ENCODE data around the gene FAM110A. TPM values are rescaled to one million over a fixed set of nuclear protein-coding genes. Genes with fewer than 3 reads are reported as not detected.

FAM110A gene
- total and polyA plus RNA-seq, 2 donors (not counting 1 experiment from before 2014, with no cell fraction given): 15.6 to 18.4 TPM

GRCh38 chr20:879626-880025 lies 46.1 kb downstream of the FAM110A start:
- no peak for ATAC-seq (ENCODE audit: low read depth)
- no peak overlapping the region for H3K4me3 Mint-ChIP-seq
- H3K79me2 ChIP-seq (ENCODE audit: control insufficient read depth, insufficient read depth, low read length): no peaks in the 10 kb centered on the region
- no peaks in the 10 kb centered on the region for H3K4me1 Mint-ChIP-seq
- H4K20me1 ChIP-seq (ENCODE audit: control insufficient read depth, insufficient read depth, low read length, poor library complexity, severe bottlenecking): no peaks in the 10 kb centered on the region
- no peak overlapping the region for H3K27ac Mint-ChIP-seq
- intact Hi-C loops (cut with micrococcal nuclease): loop anchor here (5.0 kb wide), 1 partner anchor 62 kb away; no protein-coding TSS in a partner anchor
- no peak for DNase-seq
- no peak for TF ChIP-seq EZH2 (IDR thresholded peaks at IDR 0.05; ENCODE audit: borderline replicate concordance, insufficient read depth, low read depth, low read length, poor library complexity, severe bottlenecking)
- TF ChIP-seq CTCF (IDR thresholded peaks at IDR 0.05): no peak
- peaks cover 10% of the 10 kb centered on the region for H3K27me3 Mint-ChIP-seq
- peaks cover 0 to 7% (median 0%) of the 10 kb centered on the region in 4 experiments for H3K27me3 ChIP-seq (replicated peaks in 1 of 4; ENCODE audit: control extremely low read depth in 1 of 4, control insufficient read depth in 3 of 4, insufficient read depth in 4 of 4, low read length in 3 of 4)
- H3K9me3 Mint-ChIP-seq (ENCODE audit: insufficient read depth): no peaks in the 10 kb centered on the region
- WGBS (ENCODE audit: insufficient coverage): 79% methylated on average over 4 of the region's 4 CpGs
- no peak overlapping the region for H3K9ac ChIP-seq (ENCODE audit: low read length)
- H3K4me1 ChIP-seq (ENCODE audit: control insufficient read depth in 2 of 2, insufficient read depth in 2 of 2, low read length in 2 of 2): no peaks in the 10 kb centered on the region
- no peak overlapping the region for H3K4me2 ChIP-seq (replicated peaks; ENCODE audit: low read depth, low read length, poor library complexity, severe bottlenecking)
- no peaks in the 10 kb centered on the region for H3K9me3 ChIP-seq (ENCODE audit: control extremely low read depth in 1 of 3, control insufficient read depth in 2 of 3, insufficient read depth in 1 of 3, low read length in 2 of 3)
- H3K36me3 ChIP-seq (replicated peaks in 1 of 2; ENCODE audit: control extremely low read depth in 1 of 2, control insufficient read depth in 1 of 2, extremely low read depth in 1 of 2, insufficient read depth in 2 of 2, low read length in 1 of 2): no peaks in the 10 kb centered on the region
- no peak overlapping the region for H3K4me3 ChIP-seq (ENCODE audit: control extremely low read depth in 1 of 5, extremely low read depth in 1 of 5, insufficient read depth in 1 of 5, low read depth in 2 of 5, low read length in 4 of 5)
- POLR2A ChIA-PET: no interaction called here
- H2AFZ ChIP-seq (ENCODE audit: insufficient read depth, low read depth, low read length, poor library complexity, severe bottlenecking): no peak overlapping the region
- H3K27ac ChIP-seq (ENCODE audit: low read length in 2 of 2): no peak overlapping the region
- CTCF ChIA-PET: interaction anchor here (1.1 to 1.3 kb wide), 2 partner anchors 57 to 76 kb away, joined by 3 read pairs; no protein-coding TSS in a partner anchor

- no peaks in the 10 kb centered on the region for H3K9me3 ChIP-seq (ENCODE audit: control extremely low read depth in 1 of 3, control insufficient read depth in 2 of 3, insufficient read depth in 1 of 3, low read length in 2 of 3)
- POLR2A ChIA-PET: no interaction called here
- ATAC-seq (ENCODE audit: low read depth) (no peak), DNase-seq (no peak)
- H3K4me3 ChIP-seq (ENCODE audit: control extremely low read depth in 1 of 5, extremely low read depth in 1 of 5, insufficient read depth in 1 of 5, low read depth in 2 of 5, low read length in 4 of 5): no peak overlapping the region
- H3K36me3 ChIP-seq (replicated peaks in 1 of 2; ENCODE audit: control extremely low read depth in 1 of 2, control insufficient read depth in 1 of 2, extremely low read depth in 1 of 2, insufficient read depth in 2 of 2, low read length in 1 of 2): no peaks in the 10 kb centered on the region
- no peak overlapping the region for H3K27ac Mint-ChIP-seq
- peaks cover 0 to 5% of the 10 kb centered on the region in 2 donors for H3K4me1 ChIP-seq (ENCODE audit: control insufficient read depth in 2 of 2, insufficient read depth in 2 of 2, low read length in 2 of 2)
- no peak overlapping the region for H3K4me2 ChIP-seq (replicated peaks; ENCODE audit: low read depth, low read length, poor library complexity, severe bottlenecking)
- no peaks in the 10 kb centered on the region for H3K9me3 Mint-ChIP-seq (ENCODE audit: insufficient read depth)
- H3K27me3 ChIP-seq (replicated peaks in 1 of 4; ENCODE audit: control extremely low read depth in 1 of 4, control insufficient read depth in 3 of 4, insufficient read depth in 4 of 4, low read length in 3 of 4): peaks cover 0 to 12% (median 2%) of the 10 kb centered on the region in 4 experiments
- H2AFZ ChIP-seq (ENCODE audit: insufficient read depth, low read depth, low read length, poor library complexity, severe bottlenecking): no peak overlapping the region
- intact Hi-C loops (cut with micrococcal nuclease): no loop called here
- no peak overlapping the region for H3K4me3 Mint-ChIP-seq
- WGBS (ENCODE audit: insufficient coverage): 70% methylated on average over 10 of the region's 10 CpGs
- H4K20me1 ChIP-seq (ENCODE audit: control insufficient read depth, insufficient read depth, low read length, poor library complexity, severe bottlenecking): no peaks in the 10 kb centered on the region
- no peak for TF ChIP-seq CTCF (IDR thresholded peaks at IDR 0.05)
- no peak for TF ChIP-seq EZH2 (IDR thresholded peaks at IDR 0.05; ENCODE audit: borderline replicate concordance, insufficient read depth, low read depth, low read length, poor library complexity, severe bottlenecking)
- H3K27ac ChIP-seq (ENCODE audit: low read length in 2 of 2): no peak overlapping the region
- CTCF ChIA-PET: no interaction called here
- H3K79me2 ChIP-seq (ENCODE audit: control insufficient read depth, insufficient read depth, low read length): no peaks in the 10 kb centered on the region
- no peak overlapping the region for H3K9ac ChIP-seq (ENCODE audit: low read length)
- peaks cover 15% of the 10 kb centered on the region for H3K27me3 Mint-ChIP-seq
- no peaks in the 10 kb centered on the region for H3K4me1 Mint-ChIP-seq
Observed at GRCh38 chr20:881051-881782, 47.7 kb downstream of the FAM110A start.

Measured in B cell (primary cell).